ENCODE measurements around the gene CATSPERZ.

GRCh38 chr11:64260147-64260708, 39.9 kb upstream of the CATSPERZ start:
- TF ChIP-seq, protein P1, sequence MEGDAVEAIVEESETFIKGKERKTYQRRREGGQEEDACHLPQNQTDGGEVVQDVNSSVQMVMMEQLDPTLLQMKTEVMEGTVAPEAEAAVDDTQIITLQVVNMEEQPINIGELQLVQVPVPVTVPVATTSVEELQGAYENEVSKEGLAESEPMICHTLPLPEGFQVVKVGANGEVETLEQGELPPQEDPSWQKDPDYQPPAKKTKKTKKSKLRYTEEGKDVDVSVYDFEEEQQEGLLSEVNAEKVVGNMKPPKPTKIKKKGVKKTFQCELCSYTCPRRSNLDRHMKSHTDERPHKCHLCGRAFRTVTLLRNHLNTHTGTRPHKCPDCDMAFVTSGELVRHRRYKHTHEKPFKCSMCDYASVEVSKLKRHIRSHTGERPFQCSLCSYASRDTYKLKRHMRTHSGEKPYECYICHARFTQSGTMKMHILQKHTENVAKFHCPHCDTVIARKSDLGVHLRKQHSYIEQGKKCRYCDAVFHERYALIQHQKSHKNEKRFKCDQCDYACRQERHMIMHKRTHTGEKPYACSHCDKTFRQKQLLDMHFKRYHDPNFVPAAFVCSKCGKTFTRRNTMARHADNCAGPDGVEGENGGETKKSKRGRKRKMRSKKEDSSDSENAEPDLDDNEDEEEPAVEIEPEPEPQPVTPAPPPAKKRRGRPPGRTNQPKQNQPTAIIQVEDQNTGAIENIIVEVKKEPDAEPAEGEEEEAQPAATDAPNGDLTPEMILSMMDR (IDR thresholded peaks at IDR 0.05) = no peak
- TF ChIP-seq POLR2A (IDR thresholded peaks at IDR 0.05) = no peak

All from testis (tissue), 2 donors.